Aortic smooth muscle cell (primary cell): ENCODE data around the gene MEF2B. TPM values are rescaled to one million over a fixed set of nuclear protein-coding genes. Genes with fewer than 3 reads are reported as not detected.

ENCODE experiments used
- total RNA-seq: library from RNA; depleted of rRNA; stranded (reverse); fragments of >200 nt; gene quantifications from 2 replicates; pipeline ENCODE4 v1.2.3, GENCODE V29; 2014

The MEF2B gene
- not detected in 2 replicates for total RNA-seq

GRCh38 chr19:19170053-19170872 lies at the start of gene MEF2B:
TSS of gene MEF2B (minus strand) at chr19:19170263. CDS start at chr19:19150735, 19,528 bp downstream.

GRCh38 chr19:19211499-19212420 lies 41.7 kb upstream of the MEF2B start, which contains the start of gene NCAN:
TSS of gene NCAN (plus strand) at chr19:19211958. CDS start at chr19:19216954, 4,996 bp downstream.

GRCh38 chr19:19203012-19203856 lies 33.2 kb upstream of the MEF2B start, which contains the start of gene NR2C2AP:
TSS of gene NR2C2AP (minus strand) at chr19:19203414. CDS start at chr19:19203060, 354 bp downstream.

GRCh38 chr19:19192078-19192882 lies 22.2 kb upstream of the MEF2B start, which contains the start of the genes BORCS8 and RFXANK:
TSS of gene BORCS8 (minus strand) at chr19:19192152. CDS start at chr19:19192117, 35 bp downstream.
TSS of gene RFXANK (plus strand) at chr19:19192258. CDS start at chr19:19193947, 1,689 bp downstream.

GRCh38 chr19:19138109-19138981 lies 31.7 kb downstream of the MEF2B start, which contains the start of gene TMEM161A:
TSS of gene TMEM161A (minus strand) at chr19:19138478. CDS start at chr19:19138428, 50 bp downstream.

Other genes starting within 250 kb of the MEF2B start
- gene HOMER3, start 229.0 kb downstream of the MEF2B start, total RNA-seq = 105 and 114 TPM in 2 replicates
- gene SUGP2, start 136.7 kb downstream of the MEF2B start, total RNA-seq = 23.5 and 27.9 TPM in 2 replicates
- 30.8 and 44.0 TPM in 2 replicates for gene ARMC6, start 136.7 kb downstream of the MEF2B start, total RNA-seq
- 4.9 and 5.3 TPM in 2 replicates for gene SLC25A42, start 106.3 kb downstream of the MEF2B start, total RNA-seq
- gene TMEM161A, start 31.8 kb downstream of the MEF2B start, total RNA-seq = 15.8 and 16.0 TPM in 2 replicates
- 15.5 and 18.9 TPM in 2 replicates for gene BORCS8, start 21.9 kb upstream of the MEF2B start, total RNA-seq
- gene RFXANK, start 22.0 kb upstream of the MEF2B start, total RNA-seq = 38.8 and 40.3 TPM in 2 replicates
- 6.4 and 11.4 TPM in 2 replicates for gene NR2C2AP, start 33.2 kb upstream of the MEF2B start, total RNA-seq
- gene NCAN, start 41.7 kb upstream of the MEF2B start, total RNA-seq = under 0.01 TPM in 1 of 2 replicates, not detected in the other
- 0.53 and 0.75 TPM in 2 replicates for gene TM6SF2, start 103.0 kb upstream of the MEF2B start, total RNA-seq
- 28.0 and 29.2 TPM in 2 replicates for gene SUGP1, start 150.2 kb upstream of the MEF2B start, total RNA-seq
- gene MAU2, start 150.6 kb upstream of the MEF2B start, total RNA-seq = 23.3 and 26.7 TPM in 2 replicates
- gene GATAD2A, start 235.4 kb upstream of the MEF2B start, total RNA-seq = 53.9 and 55.1 TPM in 2 replicates